CD4-positive, CD25-positive, alpha-beta regulatory T cell (primary cell): ENCODE measurements around the gene TFAP2A. TPM values are rescaled to one million over a fixed set of nuclear protein-coding genes. Genes with fewer than 3 reads are reported as not detected.

Experiments used
- ATAC-seq, 2 donors: fragments of 150-1000 bp; cut with Tn5 transposase; one replicate each; pipeline ENCODE4 v1.10.0; 2021; ENCODE audit warnings: low read depth in 2 of 2, moderate number of reproducible peaks in 2 of 2, moderate library complexity in 1 of 2
- DNase-seq, 3 donors: peaks; one replicate each; pipeline versions ENCODE4 v3.0.0 to v3.0.0-alpha.2; 2012 to 2022; ENCODE audit warnings: mixed read lengths in 1 of 3
- H3K27ac ChIP-seq: one replicate; pipeline ENCODE4 v1.7.0; 2013; ENCODE audit warnings: mild to moderate bottlenecking, low read length; ENCODE audit not compliant: insufficient read depth, poor library complexity, severe bottlenecking
- H3K27me3 ChIP-seq: one replicate; pipeline ENCODE4 v1.7.0; 2013; ENCODE audit warnings: low read length; ENCODE audit not compliant: control insufficient read depth, insufficient read depth
- H3K36me3 ChIP-seq: one replicate; pipeline ENCODE4 v1.7.0; 2013; ENCODE audit warnings: mild to moderate bottlenecking, low read length, moderate library complexity; ENCODE audit not compliant: control insufficient read depth, insufficient read depth
- H3K4me1 ChIP-seq: 2 replicates; pipeline ENCODE4 v1.7.0; 2013; ENCODE audit warnings: mild to moderate bottlenecking, low read length; ENCODE audit not compliant: insufficient read depth, control insufficient read depth, poor library complexity, severe bottlenecking
- H3K4me3 ChIP-seq: one replicate; pipeline ENCODE4 v1.7.0; 2013; ENCODE audit warnings: low read depth, mild to moderate bottlenecking, low read length, moderate library complexity
- H3K9me3 ChIP-seq, 2 experiments: 1 replicate in 1 of 2; 2 replicates in 1 of 2; pipeline ENCODE4 v1.7.0; 2013; ENCODE audit warnings: low read length in 2 of 2, mild to moderate bottlenecking in 1 of 2, moderate library complexity in 1 of 2; ENCODE audit not compliant: control insufficient read depth in 2 of 2
- H3K27ac Mint-ChIP-seq, 3 donors: one replicate each; pipeline ENCODE4 v1.8.0; 2020 to 2022; ENCODE audit warnings: mild to moderate bottlenecking in 3 of 3, mixed read lengths in 3 of 3, moderate library complexity in 2 of 3
- H3K27me3 Mint-ChIP-seq: one replicate; pipeline ENCODE4 v1.8.0; 2022; ENCODE audit warnings: mild to moderate bottlenecking, mixed read lengths
- H3K36me3 Mint-ChIP-seq: one replicate; pipeline ENCODE4 v1.8.0; 2020; ENCODE audit warnings: mixed read lengths
- H3K4me1 Mint-ChIP-seq, 4 donors: one replicate each; pipeline ENCODE4 v1.8.0; 2020 to 2022; ENCODE audit warnings: mixed read lengths in 4 of 4, mild to moderate bottlenecking in 1 of 4
- H3K4me3 Mint-ChIP-seq, 4 donors: one replicate each; pipeline ENCODE4 v1.8.0; 2020 to 2022; ENCODE audit warnings: mild to moderate bottlenecking in 4 of 4, mixed read lengths in 4 of 4, moderate library complexity in 3 of 4
- H3K9me3 Mint-ChIP-seq, 7 donors: one replicate each; pipeline ENCODE4 v1.8.0; 2020 to 2022; ENCODE audit warnings: mixed read lengths in 7 of 7, mild to moderate bottlenecking in 3 of 7, moderate library complexity in 2 of 7
- polyA plus RNA-seq, 4 donors: library from polyadenylated mRNA; unstranded; fragments of 300-500 nt; fragmentation: Illumina TruSeq; gene quantifications; one replicate each; pipeline ENCODE4 v1.2.3, GENCODE V29; 2021
- total RNA-seq: library from RNA; stranded (reverse); gene quantifications from one replicate; pipeline ENCODE4 v1.2.3, GENCODE V29; 2022

Gene TFAP2A
- total and polyA plus RNA-seq, 5 donors from 2014 or later: not detected

DNA sequence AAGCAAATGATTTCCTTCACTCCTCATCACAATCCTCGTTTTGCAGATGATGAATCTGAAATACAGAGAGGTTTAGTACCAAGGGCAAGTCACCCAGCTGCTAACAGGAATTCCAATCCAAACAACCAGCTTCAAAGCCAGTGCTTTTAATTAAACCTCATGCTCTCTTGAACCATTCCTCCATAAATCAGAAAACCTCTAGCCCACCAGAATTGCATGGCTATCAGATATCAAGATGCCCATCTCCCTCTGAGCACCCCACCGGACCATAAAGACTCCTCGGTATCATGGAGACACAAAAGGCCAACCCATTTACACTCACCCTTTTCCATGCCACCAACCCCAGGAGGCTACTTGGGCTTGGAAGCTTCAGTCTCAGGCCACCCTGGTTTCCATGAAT lies 46.0 kb downstream of the TFAP2A start:
- peaks cover 0 to 9% (median 4%) of the 10 kb centered on the region in 7 donors for H3K9me3 Mint-ChIP-seq
- H3K27me3 Mint-ChIP-seq: peaks cover under 1% of the 10 kb centered on the region
- Histone ChIP-seq H3K9me3 (no peaks in the 10 kb centered on the region), H3K36me3 (no peaks in the 10 kb centered on the region), H3K27ac (no peak overlapping the region), H3K4me1 (no peaks in the 10 kb centered on the region), H3K4me3 (no peak overlapping the region), H3K27me3 (no peaks in the 10 kb centered on the region)
- ATAC-seq: no peak
- no peaks in the 10 kb centered on the region for H3K36me3 Mint-ChIP-seq
- no peaks in the 10 kb centered on the region for H3K4me1 Mint-ChIP-seq
- DNase-seq: no peak
- no peak overlapping the region for H3K27ac Mint-ChIP-seq
- no peak overlapping the region for H3K4me3 Mint-ChIP-seq

DNA sequence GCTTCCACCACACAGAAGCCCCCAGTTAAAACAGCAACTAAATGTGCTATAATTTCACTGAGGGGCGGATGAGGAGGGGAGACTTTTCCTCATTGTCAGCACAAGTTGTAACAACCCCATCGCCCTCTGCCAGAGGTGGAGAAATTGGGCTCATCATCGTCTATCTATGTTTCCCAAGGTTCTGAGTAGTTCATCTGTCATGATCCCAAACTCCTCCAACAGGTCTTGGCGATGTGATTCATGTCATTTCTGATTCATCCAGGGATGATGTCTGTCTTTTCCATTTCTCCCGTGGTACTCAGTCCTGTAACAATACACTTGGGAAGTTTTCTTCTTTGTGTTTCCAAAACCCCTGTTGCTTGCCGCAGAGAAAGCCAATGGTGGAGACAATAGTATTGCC lies 51.0 kb downstream of the TFAP2A start:
- Mint-ChIP-seq H3K36me3 (no peaks in the 10 kb centered on the region), H3K4me1 (peaks cover 0 to 2% (median 0%) of the 10 kb centered on the region in 4 donors), H3K27ac (no peak overlapping the region), H3K9me3 (peaks cover 0 to 8% (median 5%) of the 10 kb centered on the region in 7 donors), H3K27me3 (no peaks in the 10 kb centered on the region), H3K4me3 (no peak overlapping the region)
- Histone ChIP-seq H3K27ac (no peak overlapping the region), H3K4me1 (no peaks in the 10 kb centered on the region), H3K27me3 (no peaks in the 10 kb centered on the region), H3K9me3 (no peaks in the 10 kb centered on the region), H3K4me3 (no peak overlapping the region), H3K36me3 (no peaks in the 10 kb centered on the region)
- ATAC-seq: no peak
- DNase-seq: no peak

DNA sequence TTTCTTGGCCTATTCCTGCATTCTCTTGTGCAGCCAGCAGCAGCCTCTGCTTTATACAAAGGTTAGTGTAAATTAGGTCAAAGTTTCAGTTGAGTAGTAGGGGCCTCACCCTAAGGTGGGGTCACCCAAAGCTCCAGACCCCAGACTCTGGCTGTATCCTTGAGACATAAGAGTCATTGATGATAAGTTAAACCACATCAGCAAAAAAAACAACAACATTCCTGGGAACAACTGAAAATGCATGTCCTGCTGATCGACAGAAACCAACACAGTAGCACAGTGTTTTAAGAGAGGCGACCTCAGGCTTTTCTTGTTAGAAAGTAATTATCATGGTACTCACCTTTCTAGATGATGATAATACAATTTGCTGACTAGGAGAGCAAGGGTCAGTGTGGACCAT lies 52.6 kb downstream of the TFAP2A start:
- Histone ChIP-seq H3K4me1 (no peaks in the 10 kb centered on the region), H3K9me3 (no peaks in the 10 kb centered on the region), H3K27me3 (no peaks in the 10 kb centered on the region), H3K36me3 (no peaks in the 10 kb centered on the region), H3K27ac (no peak overlapping the region), H3K4me3 (no peak overlapping the region)
- no peaks in the 10 kb centered on the region for H3K27me3 Mint-ChIP-seq
- no peak for ATAC-seq
- no peaks in the 10 kb centered on the region for H3K36me3 Mint-ChIP-seq
- DNase-seq: no peak
- no peak overlapping the region for H3K4me3 Mint-ChIP-seq
- H3K9me3 Mint-ChIP-seq: peaks cover 0 to 8% (median 6%) of the 10 kb centered on the region in 7 donors
- peaks cover 0 to 2% (median 0%) of the 10 kb centered on the region in 4 donors for H3K4me1 Mint-ChIP-seq
- no peak overlapping the region for H3K27ac Mint-ChIP-seq

DNA sequence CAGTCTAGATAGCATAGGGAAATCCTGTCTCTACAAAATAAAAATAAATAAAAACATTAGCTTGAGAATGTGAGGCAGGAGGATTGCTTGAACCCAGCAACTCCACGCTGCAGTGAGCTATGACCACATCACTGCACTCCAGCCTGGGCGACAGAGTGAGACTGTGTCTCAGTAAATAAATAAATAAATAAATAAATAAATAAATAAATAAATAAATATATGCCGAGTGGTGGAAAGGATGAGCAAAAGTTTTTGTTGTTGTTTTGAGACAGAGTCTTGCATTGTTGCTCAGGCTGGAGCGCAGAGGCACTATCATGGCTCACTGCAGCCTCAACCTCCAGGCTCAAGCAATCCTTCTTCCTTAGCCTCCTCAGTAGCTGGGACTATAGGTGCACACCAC lies 53.4 kb downstream of the TFAP2A start:
- Histone ChIP-seq H3K4me3 (no peak overlapping the region), H3K27ac (no peak overlapping the region), H3K36me3 (no peaks in the 10 kb centered on the region), H3K27me3 (no peaks in the 10 kb centered on the region), H3K9me3 (no peaks in the 10 kb centered on the region), H3K4me1 (no peaks in the 10 kb centered on the region)
- Mint-ChIP-seq H3K36me3 (no peaks in the 10 kb centered on the region), H3K9me3 (peaks cover 0 to 8% (median 6%) of the 10 kb centered on the region in 7 donors), H3K4me1 (peaks cover 0 to 2% (median 0%) of the 10 kb centered on the region in 4 donors), H3K27me3 (no peaks in the 10 kb centered on the region), H3K4me3 (no peak overlapping the region), H3K27ac (no peak overlapping the region)
- no peak for ATAC-seq
- DNase-seq: no peak

DNA sequence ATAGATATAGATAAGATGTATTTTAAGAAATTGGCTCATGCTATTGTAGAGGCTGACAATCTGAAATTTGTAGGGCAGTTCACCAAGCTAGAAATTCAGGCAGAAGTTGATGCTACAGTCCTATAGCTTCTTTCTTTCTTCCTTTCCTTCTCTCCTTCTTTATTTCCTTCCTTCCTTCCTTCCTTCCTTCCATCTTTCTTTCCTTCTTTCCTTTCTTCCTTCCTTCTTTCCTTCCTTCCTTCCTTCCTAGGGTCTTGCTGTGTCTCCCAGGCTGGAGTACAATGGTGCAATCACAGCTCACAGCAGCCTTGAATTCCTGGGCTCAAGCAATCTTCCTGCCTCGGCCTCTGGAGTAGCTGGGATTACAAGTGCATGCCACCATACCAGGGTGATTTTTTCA lies 55.3 kb downstream of the TFAP2A start:
- no peaks in the 10 kb centered on the region for H3K36me3 Mint-ChIP-seq
- DNase-seq: no peak
- H3K4me1 Mint-ChIP-seq: peaks cover 0 to 3% (median under 1%) of the 10 kb centered on the region in 4 donors
- peaks cover 0 to 5% (median 3%) of the 10 kb centered on the region in 7 donors for H3K9me3 Mint-ChIP-seq
- no peak overlapping the region for H3K27ac Mint-ChIP-seq
- Histone ChIP-seq H3K4me3 (no peak overlapping the region), H3K36me3 (no peaks in the 10 kb centered on the region), H3K27ac (no peak overlapping the region), H3K4me1 (no peaks in the 10 kb centered on the region), H3K27me3 (no peaks in the 10 kb centered on the region), H3K9me3 (no peaks in the 10 kb centered on the region)
- no peak overlapping the region for H3K4me3 Mint-ChIP-seq
- ATAC-seq: no peak
- no peaks in the 10 kb centered on the region for H3K27me3 Mint-ChIP-seq

DNA sequence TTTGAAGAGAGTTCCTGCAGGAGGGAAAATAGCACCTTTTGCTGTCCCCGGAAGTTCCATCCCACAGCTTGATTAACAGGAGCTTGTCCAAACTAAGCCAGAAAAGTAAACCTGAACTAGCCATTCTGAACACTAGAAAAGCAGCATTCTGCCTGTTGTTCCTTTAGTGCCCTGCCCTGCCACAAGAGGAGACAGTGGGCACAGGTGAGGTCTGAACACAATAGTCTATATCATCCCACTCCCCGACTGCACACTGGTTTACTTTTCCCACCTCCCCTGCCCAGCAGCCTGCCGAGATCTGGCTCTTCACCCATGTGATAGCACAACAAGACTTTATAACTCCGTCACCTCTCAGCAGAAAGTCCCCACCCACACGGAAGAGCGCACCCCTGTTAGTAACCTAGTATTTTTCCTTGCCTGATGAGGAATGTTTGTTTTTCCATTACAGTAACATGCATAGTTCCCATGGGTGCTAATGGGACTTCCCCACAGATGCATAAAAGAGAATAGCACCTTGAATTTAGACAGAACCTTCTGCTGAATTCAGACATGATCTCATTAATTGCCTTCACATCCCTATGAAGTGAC lies 59.7 kb downstream of the TFAP2A start:
- H3K27me3 ChIP-seq: no peaks in the 10 kb centered on the region
- DNase-seq (no peak), ATAC-seq (no peak)
- Mint-ChIP-seq H3K4me1 (peaks cover 0 to 3% (median 0%) of the 10 kb centered on the region in 4 donors), H3K36me3 (no peaks in the 10 kb centered on the region), H3K9me3 (peaks cover 0 to 7% (median 0%) of the 10 kb centered on the region in 7 donors), H3K27ac (no peak overlapping the region), H3K4me3 (no peak overlapping the region), H3K27me3 (no peaks in the 10 kb centered on the region)
- H3K9me3 ChIP-seq: no peaks in the 10 kb centered on the region
- no peak overlapping the region for H3K4me3 ChIP-seq
- no peak overlapping the region for H3K27ac ChIP-seq
- no peaks in the 10 kb centered on the region for H3K4me1 ChIP-seq
- H3K36me3 ChIP-seq: no peaks in the 10 kb centered on the region

DNA sequence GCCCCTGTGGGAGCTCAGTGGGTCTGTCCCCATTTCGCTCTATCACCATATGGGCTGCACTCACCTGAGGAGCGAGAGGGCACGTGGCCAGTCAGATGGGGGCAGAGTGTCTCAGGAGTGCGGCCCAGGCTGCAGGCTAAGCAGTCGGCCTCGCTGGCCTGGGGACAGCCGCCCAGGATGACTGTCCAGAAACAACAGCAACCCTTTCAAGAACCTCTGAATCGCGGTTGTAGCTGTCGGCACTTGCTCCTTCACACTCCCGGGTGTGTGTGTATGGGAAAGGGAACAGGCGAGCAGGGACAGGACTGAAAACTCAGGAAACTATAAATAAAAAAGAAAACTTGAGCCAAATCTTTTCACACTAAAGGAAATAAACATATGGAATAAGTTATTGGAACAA lies 63.1 kb downstream of the TFAP2A start:
- no peak overlapping the region for H3K27ac Mint-ChIP-seq
- H3K36me3 ChIP-seq: no peaks in the 10 kb centered on the region
- H3K36me3 Mint-ChIP-seq: no peaks in the 10 kb centered on the region
- DNase-seq (no peak), ATAC-seq (no peak)
- H3K4me1 ChIP-seq: no peaks in the 10 kb centered on the region
- H3K4me3 Mint-ChIP-seq: no peak overlapping the region
- no peak overlapping the region for H3K27ac ChIP-seq
- peaks cover 0 to 4% (median 0%) of the 10 kb centered on the region in 7 donors for H3K9me3 Mint-ChIP-seq
- no peaks in the 10 kb centered on the region for H3K9me3 ChIP-seq
- no peaks in the 10 kb centered on the region for H3K27me3 Mint-ChIP-seq
- H3K4me3 ChIP-seq: no peak overlapping the region
- H3K4me1 Mint-ChIP-seq: peaks cover 0 to 5% (median 1%) of the 10 kb centered on the region in 4 donors
- no peaks in the 10 kb centered on the region for H3K27me3 ChIP-seq

DNA sequence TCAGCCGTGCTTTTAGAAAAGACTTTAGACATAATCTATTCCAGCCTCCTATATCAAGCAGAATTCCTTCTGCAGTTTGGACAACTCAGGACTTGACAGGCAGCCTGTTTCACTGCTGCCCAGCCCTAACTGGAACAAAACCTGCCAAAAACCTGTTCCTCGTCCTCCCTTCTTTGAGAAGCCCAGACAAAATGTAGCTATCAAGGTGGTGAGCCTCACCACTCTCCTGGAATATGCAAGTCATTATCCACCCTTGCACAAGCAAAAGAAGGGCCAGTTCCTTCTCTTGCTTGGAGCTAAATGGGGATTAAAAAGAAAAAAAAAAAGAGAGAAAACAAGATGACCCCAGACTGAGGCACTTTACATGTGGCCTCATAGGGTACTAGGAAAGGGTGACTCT lies 64.2 kb downstream of the TFAP2A start:
- Mint-ChIP-seq H3K4me1 (peaks cover 0 to 5% (median 1%) of the 10 kb centered on the region in 4 donors), H3K4me3 (no peak overlapping the region)
- no peak for DNase-seq

More for the DNA sequence above, 64.2 kb downstream of the TFAP2A start:
- H3K36me3 Mint-ChIP-seq: no peaks in the 10 kb centered on the region
- no peak overlapping the region for H3K4me3 ChIP-seq
- no peaks in the 10 kb centered on the region for H3K36me3 ChIP-seq
- H3K27me3 ChIP-seq: no peaks in the 10 kb centered on the region
- no peak for ATAC-seq
- peaks cover under 1% of the 10 kb centered on the region for H3K27me3 Mint-ChIP-seq
- H3K4me1 ChIP-seq: no peaks in the 10 kb centered on the region
- peaks cover 0 to 4% (median 0%) of the 10 kb centered on the region in 7 donors for H3K9me3 Mint-ChIP-seq
- no peak overlapping the region for H3K27ac Mint-ChIP-seq
- H3K9me3 ChIP-seq: no peaks in the 10 kb centered on the region
- no peak overlapping the region for H3K27ac ChIP-seq
